ENCODE data around the gene ACTR8. TPM values are rescaled to one million over a fixed set of nuclear protein-coding genes. Genes with fewer than 3 reads are reported as not detected.

ACTR8 gene
- total and polyA plus RNA-seq, 2 of the 13 experiments (the other 11 are each of a cell fraction or from before 2014, with no cell fraction given), result 15.5 to 29.0 TPM

DNA sequence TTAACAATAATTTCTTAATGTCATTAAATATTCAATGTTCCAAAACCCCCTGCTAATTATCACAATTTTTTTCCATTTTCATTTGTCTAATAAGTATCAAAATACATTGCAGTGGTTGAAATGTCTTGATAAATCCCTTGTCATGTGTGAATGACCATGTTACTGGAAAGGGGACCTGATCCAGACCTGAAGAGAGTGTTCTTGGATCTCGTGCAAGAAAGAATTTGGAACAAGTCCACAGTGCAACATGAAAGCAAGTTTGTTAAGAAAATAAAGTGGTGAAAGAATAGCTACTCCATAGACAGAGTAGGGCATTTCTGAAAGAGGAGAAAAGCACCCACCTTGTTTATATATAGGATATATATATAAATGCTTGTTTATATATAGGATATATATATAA is 20.1 kb upstream of the ACTR8 start (continued):
- no peak for TF ChIP-seq ARID5B (CRISPR knock-in tag; IDR thresholded peaks at IDR 0.05)
- no peak for TF ChIP-seq ATRX (CRISPR knock-in tag; IDR thresholded peaks at IDR 0.05; ENCODE audit: borderline replicate concordance)
- TF ChIP-seq ZNF576 (CRISPR knock-in tag; IDR thresholded peaks at IDR 0.05), result no peak
- TF ChIP-seq TFDP1 (CRISPR knock-in tag; IDR thresholded peaks at IDR 0.05; ENCODE audit: borderline replicate concordance), result no peak
- TF ChIP-seq HES4 (CRISPR knock-in tag; IDR thresholded peaks at IDR 0.05; ENCODE audit: borderline replicate concordance), result no peak
- TF ChIP-seq ZNF414 (CRISPR knock-in tag; IDR thresholded peaks at IDR 0.05), result no peak

All from HepG2 (cell line).